SHP77 (cell line): ENCODE data around the gene GUK1.
"Not testable (repeated sequence)": the region's sequence is repeated elsewhere in the genome, so short reads cannot be mapped to it uniquely, and the experiment has no call there.

Experiments used
- DNase-seq, 2 experiments: peaks; one replicate each; lab custom pipeline; 2025; lab: John Stamatoyannopoulos, UW

Gene GUK1

DNA sequence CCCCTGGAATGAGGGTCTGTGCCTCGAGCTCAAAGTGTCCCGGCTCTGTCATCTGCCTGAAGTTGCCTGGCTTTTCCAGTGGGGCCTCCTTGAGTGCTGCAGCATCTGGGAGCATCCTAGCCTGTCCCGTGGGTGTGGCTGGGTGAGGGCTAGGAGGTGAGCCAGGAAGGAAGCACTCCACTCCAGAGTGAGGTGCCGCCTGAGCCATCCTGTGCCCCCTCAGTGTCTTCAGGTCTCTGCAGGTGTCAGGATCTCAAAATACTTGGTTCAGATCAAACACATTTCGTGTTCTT lies 37.0 kb downstream of the GUK1 start:
- no peak for DNase-seq

DNA sequence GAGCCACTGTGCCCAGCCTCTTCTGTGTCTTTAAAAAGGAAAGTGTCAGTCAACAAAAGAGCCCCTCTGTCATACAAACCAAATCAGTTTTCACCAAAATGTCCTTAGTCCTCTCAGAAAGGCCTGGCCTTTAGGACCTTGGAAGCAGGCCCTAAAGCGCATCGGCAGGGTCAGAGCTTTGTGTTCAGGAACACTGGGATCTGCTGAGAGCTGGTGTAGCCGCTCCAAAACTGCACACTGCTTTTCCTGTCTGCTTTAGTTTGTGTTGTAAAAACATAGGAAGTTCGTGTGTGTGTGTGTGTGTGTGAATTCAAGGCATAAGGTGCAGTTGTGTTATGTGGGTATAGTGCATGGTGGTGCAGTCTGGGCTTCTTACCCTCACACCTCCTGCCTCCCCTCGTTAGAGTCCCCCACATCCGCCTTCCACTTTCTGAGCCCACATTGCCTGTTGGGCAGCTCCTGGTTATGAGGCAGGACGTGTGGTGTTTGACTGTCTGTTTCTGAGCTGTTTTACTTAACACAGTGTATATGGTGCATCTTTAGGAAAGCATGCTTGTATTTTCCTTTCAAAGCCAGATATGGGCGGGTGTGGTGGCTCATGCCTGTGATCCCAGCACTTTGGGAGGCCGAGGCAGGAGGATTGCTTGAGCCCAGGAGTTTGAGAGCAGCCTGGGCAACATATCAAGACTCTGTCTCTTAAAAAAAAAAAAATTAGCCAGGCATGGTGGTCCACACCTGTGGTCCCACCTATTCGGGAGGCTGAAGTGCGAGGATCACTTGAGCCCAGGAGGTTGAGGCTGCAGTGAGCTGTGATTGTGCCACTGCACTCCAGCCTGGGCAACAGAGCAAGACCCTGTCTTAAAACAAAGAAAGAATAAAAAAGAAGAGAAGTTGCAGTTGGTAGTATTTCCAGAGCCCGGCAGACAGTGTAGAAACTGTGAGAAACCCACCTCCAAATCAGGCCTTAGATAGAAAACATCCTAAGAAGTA lies 37.9 kb downstream of the GUK1 start:
- DNase-seq = no peak

DNA sequence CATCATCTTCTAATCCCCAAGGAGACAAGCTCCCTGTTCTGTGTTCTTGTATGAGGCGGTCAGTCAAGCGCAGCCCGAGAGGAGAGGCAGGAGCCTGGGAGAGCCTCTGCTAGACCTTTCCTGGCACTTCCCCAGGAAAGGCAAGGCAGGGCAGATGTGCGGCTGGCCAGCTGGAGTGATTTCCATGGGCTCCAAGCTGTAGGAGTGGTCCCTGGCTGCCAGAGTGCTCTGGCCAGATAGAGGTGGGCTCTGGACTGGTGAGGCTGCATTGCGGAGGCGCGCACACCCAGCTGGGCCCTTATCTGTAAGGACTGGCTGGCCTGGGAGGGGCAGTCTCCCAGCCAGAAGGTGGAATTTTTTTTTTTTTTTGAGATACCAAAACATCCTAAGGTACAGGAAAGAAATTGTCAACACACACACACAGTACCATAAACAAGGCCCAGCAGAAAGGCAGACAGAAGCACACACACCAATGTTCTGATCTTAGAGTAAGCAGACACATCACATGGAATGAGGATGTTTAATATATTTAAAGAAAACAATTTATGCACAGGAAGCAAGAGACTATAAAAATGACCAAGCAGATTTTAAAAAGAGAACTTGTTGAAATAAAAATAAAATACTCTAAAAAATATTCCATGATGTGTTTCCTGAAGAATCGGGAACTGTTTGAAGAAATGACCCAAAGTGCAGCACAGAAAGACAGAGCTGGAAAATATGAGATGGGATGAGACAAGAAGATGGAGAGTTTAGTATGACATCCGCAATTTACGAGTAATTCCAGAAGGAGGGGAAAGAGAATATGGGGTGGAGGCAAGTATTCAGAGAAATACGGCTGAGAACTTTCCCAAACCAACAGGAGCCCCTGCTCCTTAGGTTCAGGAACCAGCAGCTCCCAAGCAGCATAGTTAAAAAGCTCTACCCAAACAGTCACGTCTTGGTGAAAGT lies 38.9 kb downstream of the GUK1 start:
- DNase-seq = no peak

DNA sequence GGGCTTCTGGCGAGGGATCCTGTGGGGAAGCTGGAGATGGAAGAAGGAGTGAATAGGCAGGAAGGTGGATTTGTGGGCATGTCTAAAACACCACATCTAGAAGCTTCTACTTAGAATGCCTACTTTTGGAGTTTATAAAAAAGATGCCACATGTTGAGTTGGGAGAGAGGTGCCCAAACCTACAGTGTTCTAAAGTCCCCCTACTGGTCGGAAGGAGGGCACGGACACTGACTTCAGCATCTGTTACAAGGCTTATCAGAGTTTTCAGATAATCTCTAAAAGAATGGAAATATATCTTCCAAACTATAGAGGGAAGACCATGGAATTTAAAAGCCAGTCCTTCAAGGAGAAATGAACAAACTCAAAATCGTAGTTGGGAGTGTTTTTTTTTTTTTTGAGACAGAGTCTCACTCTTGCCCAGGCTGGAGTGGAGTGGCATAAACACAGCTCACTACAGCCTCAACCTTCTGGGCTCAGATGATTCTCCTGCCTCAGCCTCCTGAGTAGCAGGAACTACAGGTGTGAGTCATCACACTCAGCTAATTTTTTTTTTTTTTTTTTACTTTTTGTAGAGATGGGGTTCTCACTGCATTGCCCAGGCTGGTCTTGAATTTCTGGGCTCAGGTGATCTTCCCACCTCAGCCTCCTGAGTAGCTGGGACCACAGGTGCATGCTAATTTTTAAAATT lies 40.3 kb downstream of the GUK1 start:
- no peak for DNase-seq

DNA sequence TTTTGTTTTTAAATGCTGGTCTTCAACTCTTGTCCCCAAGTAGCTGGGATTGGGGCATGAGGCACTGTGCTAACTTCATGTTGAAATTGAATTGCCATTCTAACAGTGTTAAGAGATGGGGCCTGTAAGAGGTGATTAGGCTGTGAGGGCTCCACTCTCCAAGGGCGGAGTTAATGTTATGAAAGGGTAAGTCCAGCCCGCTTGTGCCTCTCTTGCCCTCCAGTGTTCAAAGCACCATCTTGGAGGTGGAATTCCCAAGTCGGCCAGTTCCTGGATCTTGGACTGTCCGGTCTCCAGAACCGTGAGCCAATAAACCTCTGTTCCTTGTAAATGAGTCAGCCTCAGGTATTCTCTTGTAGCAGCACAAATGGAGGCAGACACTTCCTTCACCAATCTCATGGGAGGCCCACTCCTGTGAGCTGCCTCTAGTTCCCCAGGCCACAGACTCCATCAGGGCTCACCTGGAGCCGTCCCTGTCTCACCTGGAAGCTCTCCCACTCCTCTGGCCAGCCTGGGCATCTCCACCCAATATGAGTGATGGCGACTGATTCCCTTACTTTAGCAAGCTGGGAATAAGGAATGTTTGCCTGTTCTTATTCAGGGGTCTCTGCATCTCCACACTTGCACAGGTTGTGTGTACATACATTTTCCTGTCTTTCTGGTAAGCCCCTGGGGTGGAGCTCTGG lies 41.0 kb downstream of the GUK1 start:
- no peak for DNase-seq

DNA sequence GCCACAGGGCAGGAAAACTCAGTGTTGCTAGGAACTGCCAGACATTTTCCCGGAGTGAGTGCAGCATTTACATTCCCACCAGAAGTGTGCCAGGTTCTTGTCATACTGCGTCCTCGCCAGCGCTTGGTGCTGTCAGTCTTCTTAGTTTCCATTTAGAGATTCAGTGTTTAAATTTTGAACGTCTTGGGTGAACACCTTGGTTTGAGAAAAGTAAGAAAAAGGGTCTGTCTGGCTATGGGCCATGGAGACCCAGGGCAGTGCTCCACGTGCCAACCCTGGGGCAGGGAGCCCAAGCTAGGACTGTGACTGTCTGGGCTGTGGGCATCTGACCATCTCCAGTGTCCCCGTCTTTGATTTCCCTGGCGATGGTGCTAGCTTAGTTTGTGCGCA lies 41.6 kb downstream of the GUK1 start:
- DNase-seq = no peak

DNA sequence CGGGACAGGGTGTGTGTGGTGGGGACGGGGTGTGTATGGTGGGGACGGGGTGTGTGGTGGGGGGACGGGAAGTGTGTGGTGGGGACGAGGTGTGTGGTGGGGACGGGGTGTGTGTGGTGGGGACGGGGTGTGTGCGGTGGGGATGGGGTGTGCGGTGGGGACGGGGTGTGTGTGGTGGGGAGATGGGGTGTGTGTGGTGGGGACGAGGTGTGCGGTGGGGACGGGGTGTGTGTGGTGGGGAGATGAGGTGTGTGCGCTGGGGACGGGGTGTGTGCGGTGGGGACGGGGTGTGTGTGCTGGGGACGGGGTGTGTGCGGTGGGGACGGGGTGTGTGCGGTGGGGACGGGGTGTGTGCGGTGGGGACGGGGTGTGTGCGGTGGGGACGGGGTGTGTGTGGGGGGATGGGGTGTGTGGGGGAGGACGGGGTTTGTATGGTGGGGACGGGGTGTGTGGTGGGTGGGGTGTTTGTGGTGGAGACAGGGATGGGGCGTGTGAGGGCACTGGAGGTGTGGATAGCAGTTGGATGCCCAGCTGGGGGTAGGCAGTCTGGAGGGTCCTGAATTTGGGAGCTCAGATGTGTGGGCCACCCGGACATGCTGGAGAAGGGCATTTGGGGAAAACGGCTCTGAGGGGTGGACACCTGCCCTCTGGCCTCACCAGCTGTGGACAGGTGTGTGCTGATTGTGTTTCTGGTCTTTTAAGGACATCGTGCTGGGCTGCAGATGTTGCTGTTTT lies 42.4 kb downstream of the GUK1 start:
- no peak for DNase-seq

DNA sequence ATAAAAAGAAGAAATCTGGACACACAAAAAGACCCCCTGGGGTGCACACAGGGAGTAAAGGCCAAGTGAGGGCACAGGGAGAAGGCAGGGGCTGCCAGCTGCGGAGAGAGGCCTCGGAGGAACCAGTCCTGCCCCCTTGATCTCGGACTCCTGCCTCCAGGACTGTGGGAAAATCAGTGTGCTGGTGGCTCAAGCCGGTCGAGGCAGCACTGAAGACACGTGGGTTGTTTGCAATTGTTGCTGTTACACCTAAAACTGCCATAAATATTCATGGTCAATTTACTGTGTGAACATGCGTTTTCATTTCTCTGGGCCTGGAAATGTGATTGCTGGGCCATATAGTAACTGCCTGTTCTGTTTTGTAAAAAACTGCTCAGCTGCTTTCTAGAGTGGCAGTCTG lies 44.1 kb downstream of the GUK1 start:
- DNase-seq = no peak

DNA sequence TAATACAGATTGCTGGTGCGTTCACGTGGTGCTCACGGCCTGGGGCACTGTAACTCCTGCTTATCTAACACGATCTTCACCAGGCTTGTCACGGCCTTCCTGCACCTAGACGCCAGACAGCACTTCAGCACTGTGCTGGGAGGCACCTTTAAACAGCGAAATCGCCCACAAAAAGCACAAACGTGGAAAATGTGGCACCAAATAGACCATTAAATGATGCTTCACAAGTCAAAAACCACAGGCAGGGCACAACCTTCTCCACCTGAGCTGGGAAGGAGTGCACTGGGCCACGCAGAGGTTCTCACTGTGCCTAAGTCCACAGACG lies 45.5 kb downstream of the GUK1 start:
- no peak for DNase-seq

DNA sequence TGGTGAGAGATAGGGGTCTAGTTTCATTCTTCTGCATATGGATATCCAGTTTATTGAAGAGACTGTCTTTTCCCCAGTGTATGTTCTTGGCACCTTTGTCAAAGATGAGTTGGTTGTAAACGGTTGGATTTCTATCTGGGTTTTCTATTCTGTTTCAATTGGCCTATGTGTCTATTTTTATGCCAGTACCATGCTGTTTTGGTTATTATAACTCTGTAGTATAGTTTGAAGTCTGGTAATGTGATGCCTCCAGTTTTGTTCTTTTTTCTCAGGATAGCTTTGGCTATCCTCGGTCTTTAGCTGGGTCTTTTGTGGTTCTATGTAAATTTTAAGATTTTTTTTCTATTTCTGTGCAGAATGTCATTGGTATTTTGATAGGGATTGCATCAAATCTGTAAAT lies 48.2 kb downstream of the GUK1 start:
- not testable (repeated sequence) for DNase-seq

DNA sequence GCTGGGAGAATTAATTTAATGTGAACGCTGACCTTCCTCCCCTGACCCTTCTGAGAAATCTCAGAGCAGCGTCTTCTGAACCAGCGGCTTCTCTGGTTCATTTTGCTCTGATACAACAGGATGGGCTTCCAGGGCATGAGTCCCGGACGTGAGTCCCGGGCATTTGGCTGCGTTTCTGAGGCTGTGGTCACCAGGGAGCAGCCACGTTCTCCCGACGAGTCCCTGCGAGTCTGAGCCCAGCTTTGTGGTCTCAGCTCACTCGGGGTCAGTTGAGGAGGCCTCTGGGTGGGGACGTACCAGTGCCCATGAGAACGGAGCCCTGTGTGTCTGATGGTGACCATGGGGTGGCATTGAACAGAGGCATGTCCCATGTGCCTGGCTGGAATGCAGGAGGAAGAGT lies 50.1 kb downstream of the GUK1 start:
- no peak for DNase-seq

DNA sequence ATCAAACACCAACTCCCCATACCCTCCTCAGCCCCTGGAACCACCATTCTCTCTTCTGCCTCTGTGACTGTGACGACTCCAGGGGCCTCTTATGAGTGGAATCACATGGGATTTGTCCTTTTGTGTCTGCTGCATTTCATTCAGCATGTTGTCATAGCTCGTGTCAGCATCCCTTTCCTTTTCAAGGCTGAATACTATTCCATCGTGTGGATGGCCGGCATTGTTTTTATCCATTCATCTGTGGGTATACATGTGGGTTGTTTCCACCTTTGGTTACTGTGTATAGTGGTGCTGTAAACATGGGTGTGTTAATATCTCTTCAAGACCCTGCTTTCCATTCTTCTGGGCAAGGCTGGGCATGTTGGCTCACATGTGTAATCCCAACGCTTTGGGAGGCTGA lies 50.7 kb downstream of the GUK1 start:
- DNase-seq = no peak

DNA sequence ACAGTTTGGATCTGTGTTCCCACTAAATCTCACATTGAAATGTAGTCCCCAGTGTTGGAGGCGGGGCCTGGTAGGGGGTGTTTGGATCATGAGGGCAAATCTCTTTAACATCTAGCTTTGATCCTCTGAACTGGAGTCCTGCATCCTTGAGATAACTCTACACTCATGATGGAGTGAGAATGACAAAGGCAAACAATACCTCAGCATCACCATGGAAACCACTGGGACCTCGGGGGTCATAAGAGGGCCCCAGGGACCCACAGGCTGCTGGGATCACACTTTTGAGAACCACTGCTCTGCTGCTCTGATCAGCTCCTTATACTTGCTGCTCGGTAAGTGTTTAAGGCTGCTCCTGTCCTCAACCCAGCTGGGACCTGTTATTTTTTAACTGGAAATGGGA lies 54.4 kb downstream of the GUK1 start:
- no peak for DNase-seq

DNA sequence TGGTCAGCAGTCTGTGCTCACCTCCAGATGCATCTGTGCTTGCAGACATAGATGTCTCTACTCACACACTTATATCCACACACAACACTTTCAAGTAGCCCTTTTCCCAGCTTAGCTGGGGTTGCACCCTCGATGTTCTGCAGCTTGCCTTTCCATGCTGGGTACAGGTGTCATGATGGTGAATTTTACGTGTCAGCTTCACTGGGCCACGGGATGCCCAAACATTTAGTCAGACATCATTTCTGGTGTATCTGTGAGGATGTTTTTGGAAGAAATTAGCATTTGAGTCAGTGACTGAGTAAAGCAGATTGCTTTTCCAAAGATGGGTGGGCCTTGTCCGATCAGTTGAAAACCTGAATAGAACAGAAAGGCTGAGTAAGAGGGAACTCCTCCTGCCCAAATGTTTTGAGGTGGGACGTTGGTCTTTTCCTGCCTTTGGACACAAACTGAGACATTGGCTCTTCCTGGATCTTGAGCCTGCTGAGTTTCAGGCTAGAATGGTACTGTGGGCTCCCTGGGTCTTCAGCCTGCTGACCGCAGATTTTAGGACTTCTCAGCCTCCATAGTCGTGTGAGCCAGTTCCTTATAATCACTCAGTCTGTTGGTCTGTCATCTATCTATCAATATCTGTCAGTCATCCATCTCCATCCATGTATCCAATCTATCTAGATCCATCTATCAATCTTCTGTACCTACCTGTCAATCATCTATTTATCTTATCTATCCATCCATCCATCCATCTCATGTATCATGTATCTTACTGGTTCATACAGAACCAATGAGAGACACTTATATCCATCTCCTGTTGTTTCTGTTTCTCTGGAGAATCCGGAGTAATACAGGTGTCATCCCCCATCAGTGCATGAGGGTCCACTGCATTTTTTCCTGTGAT lies 55.1 kb downstream of the GUK1 start:
- DNase-seq = no peak

DNA sequence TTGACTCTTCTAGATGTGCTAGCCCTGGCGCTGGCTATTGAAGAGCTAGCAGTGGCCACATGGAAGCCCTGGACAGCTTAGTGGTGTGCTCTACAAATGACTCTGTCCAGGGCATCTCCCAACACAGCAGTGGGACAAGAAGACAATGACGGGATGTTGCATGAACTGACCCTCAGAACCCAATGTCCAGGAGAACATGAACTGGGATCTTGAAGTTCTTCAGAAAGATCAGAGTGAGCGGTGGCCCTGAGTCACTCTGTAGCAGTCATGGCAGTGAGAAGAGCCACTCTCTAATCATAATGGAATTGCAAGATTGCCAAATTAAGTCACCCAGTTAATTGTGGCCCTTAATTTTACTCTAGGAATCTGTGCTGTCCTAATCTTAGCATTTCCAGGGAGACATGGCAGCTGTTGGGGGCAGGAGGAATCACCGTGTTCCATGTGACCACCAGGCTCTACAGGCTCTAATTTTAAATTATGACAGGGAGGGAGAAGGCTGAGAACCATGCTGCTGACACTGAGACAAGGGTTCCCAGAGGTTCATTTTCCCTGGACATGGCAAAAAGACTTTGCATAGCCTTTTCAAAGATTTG lies 57.6 kb downstream of the GUK1 start:
- DNase-seq = no peak
